Tongue (tissue), 2 donors: Measurements from ENCODE around the gene OR56A3. TPM values are rescaled to one million over a fixed set of nuclear protein-coding genes. Genes with fewer than 3 reads are reported as not detected.
"Not testable (repeated sequence)": the region's sequence is repeated elsewhere in the genome, so short reads cannot be mapped to it uniquely, and the experiment has no call there.

Source experiments
- DNase-seq: peaks from one replicate; pipeline ENCODE4 v3.0.0-alpha.2; 2015
- total RNA-seq: library from RNA; depleted of rRNA; stranded (reverse); fragments of >200 nt; gene quantifications from one replicate; pipeline ENCODE4 v1.2.3, GENCODE V29; 2014

The OR56A3 gene
- total RNA-seq, result not detected

- DNase-seq, result no peak
These were observed at the start of gene OR56A3 for GRCh38 chr11:5941951-5942350. Gene OR56A3 (plus strand): TSS chr11:5942251. CDS start chr11:5947347, 5,096 bp downstream.

- no peak for DNase-seq
These were observed 49.1 kb upstream of the OR56A3 start, which contains the start of gene OR52E5 for GRCh38 chr11:5892908-5893307. Gene OR52E5 (plus strand): TSS chr11:5893208. CDS start chr11:5900777, 7,569 bp downstream.

GRCh38 chr11:5899534-5899933 is 42.5 kb upstream of the OR56A3 start:
- DNase-seq, result no peak

- DNase-seq, result no peak
These were observed 31.5 kb upstream of the OR56A3 start for GRCh38 chr11:5910540-5910939.

- no peak for DNase-seq
These were observed 19.2 kb upstream of the OR56A3 start for GRCh38 chr11:5922749-5923426.

GRCh38 chr11:5923427-5923776 is 18.6 kb upstream of the OR56A3 start:
- DNase-seq, result no peak

GRCh38 chr11:5923794-5924193 is 18.3 kb upstream of the OR56A3 start:
- DNase-seq, result no peak

GRCh38 chr11:5928271-5928670 is 13.8 kb upstream of the OR56A3 start:
- DNase-seq, result no peak

- no peak for DNase-seq
These were observed 13.2 kb upstream of the OR56A3 start for GRCh38 chr11:5928811-5929210.

GRCh38 chr11:5929571-5930368 is 12.3 kb upstream of the OR56A3 start:
- DNase-seq, result no peak

- no peak for DNase-seq
These were observed 11.4 kb upstream of the OR56A3 start for GRCh38 chr11:5930614-5931013.

GRCh38 chr11:5931061-5931460 is 11.0 kb upstream of the OR56A3 start:
- no peak for DNase-seq

GRCh38 chr11:5932671-5933070 is 9.4 kb upstream of the OR56A3 start:
- no peak for DNase-seq

GRCh38 chr11:5933116-5933515 is 8.9 kb upstream of the OR56A3 start:
- DNase-seq, result no peak

- DNase-seq, result no peak
These were observed 4.0 kb upstream of the OR56A3 start for GRCh38 chr11:5937868-5938602.

- DNase-seq, result no peak
These were observed 3.5 kb upstream of the OR56A3 start for GRCh38 chr11:5938603-5938965.

- no peak for DNase-seq
These were observed 1.3 kb upstream of the OR56A3 start for GRCh38 chr11:5940748-5941147.

- no peak for DNase-seq
These were observed 13.5 kb downstream of the OR56A3 start for GRCh38 chr11:5955586-5955985.

GRCh38 chr11:5960704-5961320 is 18.8 kb downstream of the OR56A3 start:
- DNase-seq, result not testable (repeated sequence)

- no peak for DNase-seq
These were observed 24.9 kb downstream of the OR56A3 start for GRCh38 chr11:5966958-5967357.

- DNase-seq, result no peak
These were observed 25.7 kb downstream of the OR56A3 start for GRCh38 chr11:5967708-5968107.

- DNase-seq, result no peak
These were observed 26.3 kb downstream of the OR56A3 start, which contains the start of gene OR56A5 for GRCh38 chr11:5968394-5968793. Gene OR56A5 (minus strand): TSS chr11:5968494. CDS start chr11:5968494, 0 bp downstream.

GRCh38 chr11:5973530-5973929 is 31.5 kb downstream of the OR56A3 start:
- no peak for DNase-seq
